Left forelimb (tissue), 1 donor: ENCODE data around the gene CYP46A1.

ENCODE experiments used
- DNase-seq: peaks from one replicate; pipeline ENCODE4 v3.0.0-alpha.2; 2018; ENCODE audit warnings: low spot score

The CYP46A1 gene

DNA sequence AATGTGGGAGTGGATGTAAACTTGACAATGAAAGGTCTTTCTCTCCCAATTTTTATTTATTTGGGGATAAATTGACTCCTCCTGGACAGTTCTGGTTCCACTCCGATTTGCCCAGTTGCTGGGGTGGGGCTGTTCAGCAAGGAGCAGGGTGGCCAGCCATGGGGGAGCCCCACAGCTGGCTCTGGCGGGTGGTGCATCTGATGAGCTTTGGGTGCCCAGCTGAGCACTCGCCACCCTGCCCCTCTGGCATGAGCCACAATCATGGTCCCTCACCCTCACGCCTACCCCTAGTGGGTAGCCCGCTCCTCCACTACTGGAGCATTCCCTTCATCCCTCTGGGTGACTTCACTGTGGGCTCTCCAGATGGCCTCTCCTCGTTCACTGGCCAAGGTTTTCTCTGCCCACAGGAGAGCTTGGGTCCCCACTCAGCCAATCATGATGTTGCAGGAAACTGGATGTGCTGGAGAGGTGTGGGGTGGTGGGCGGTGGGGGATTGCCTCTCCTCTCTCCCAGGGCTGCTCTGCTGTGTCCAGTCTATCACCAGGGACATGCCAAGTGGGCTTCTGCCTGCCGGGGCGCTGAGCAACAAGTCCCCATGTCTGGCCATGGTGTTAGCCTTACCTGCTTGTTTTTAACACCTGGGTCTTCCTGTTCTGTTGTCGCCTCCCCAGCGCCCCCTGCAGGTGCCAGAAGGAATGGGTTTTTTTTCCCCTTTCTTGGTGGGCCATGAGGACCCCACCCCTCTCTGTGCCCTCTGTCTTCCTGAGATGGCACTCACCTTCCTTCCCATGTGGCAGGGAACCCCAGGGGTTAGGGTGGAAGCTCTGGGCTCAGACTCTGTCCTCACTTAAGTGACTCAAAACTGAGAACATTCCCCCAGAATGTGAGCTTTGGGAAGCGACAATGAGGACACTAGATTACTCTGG, 3.4 kb downstream of the CYP46A1 start:
- peak; percentile 31 for DNase-seq

DNA sequence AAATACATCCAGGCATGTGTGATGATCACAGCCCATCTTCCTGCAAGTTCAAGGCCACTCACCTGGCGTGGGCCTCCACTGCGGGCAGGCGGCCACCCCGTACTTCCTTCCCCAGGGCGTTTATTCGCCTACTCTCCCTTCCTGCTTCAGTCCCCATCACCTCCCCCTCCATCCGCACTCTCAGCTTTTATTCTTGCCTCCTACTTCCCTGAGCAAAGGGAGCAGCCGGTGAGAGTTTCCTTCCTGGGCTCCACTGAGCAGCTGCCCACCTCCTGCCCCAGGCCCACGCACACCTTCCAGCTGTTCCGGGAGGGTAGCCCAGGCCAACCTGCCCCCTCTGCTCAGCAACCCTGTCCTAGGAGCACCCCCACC, 4.1 kb downstream of the CYP46A1 start:
- DNase-seq, result peak; percentile 38

DNA sequence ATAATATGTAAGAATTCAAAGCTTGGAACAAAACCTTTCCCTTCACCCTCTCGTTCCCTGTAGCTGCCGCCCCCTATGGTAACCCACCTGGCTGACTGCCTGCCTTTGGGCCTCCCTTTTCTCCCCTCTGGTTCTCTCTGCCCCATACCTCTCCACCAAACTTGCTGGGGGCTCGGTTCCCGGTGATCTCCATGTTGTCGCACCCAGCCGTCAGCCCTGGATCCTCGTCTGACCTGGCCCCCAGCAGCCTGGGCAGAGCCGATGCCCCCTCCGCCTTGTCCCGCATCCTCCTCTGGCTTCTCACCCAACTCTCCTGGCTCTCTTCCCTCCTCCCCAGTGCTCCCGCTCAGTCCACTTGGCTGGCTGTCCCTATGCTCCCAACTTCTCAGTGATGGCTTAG, 4.5 kb downstream of the CYP46A1 start:
- peak; percentile 42 for DNase-seq

DNA sequence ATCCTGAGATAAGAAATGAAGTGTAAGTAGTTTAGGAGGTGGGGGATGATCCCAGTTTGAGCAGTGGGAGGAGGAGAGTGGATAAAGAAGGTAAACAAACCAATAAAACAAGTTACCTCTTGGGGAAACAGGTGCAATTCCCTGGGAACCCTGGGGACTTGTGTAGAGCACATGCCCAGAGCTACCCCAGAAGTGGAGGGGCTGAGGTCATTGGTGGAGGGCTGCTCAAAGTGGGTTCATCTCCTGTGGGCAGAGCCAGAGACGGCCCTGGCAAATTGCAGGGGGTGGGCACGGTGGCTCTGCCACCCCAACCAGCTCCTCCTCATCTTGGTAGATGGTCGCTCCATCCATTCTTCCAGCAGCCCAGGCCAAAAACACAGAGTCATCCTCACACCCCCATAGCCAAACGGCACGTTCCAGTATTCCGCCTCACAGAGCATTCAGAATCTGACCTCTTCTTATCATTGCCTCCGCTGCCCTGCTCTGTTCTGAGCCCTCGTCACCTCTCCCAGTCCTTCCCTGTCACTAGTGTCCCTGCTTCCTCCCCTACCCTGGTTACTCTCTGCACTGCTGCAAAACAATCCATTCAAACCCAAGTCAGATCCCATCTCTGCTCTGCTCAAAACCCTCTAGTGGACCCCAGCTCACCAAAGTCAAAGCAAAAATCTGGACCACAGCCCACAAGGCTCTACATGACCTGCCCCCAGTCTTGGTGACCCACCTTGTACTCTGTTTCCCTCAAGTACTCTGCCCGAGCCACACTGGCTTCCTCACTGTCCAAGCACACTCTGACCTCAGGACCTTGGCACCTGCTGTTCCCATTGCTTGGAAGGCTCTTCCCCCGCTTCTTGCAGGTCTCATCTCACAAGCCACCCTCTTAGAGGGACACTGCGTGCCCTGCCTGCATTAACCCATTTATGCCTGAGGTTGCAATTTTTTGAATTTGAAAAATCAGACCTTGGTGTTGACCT, 5.5 kb downstream of the CYP46A1 start:
- DNase-seq, result no peak

DNA sequence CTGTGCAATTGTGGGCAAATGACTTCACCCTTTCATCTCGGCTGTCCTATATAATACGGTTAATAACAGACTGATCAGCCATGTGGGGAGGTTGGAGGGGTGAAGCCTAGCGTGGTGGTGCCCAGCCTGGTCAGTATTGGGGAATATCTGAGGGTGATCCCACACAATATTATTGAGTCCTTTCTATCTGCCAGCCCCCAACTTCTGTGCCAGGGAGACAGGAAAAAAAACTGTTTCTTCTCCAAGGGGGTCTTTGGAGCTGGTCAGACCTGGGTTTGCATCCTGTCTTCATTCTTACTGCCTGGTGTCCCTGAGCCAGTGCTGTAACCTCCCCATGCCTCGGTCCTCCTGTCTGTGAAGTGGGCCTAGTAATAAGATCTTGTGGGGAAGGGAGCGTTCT, 6.5 kb downstream of the CYP46A1 start:
- DNase-seq, result no peak

DNA sequence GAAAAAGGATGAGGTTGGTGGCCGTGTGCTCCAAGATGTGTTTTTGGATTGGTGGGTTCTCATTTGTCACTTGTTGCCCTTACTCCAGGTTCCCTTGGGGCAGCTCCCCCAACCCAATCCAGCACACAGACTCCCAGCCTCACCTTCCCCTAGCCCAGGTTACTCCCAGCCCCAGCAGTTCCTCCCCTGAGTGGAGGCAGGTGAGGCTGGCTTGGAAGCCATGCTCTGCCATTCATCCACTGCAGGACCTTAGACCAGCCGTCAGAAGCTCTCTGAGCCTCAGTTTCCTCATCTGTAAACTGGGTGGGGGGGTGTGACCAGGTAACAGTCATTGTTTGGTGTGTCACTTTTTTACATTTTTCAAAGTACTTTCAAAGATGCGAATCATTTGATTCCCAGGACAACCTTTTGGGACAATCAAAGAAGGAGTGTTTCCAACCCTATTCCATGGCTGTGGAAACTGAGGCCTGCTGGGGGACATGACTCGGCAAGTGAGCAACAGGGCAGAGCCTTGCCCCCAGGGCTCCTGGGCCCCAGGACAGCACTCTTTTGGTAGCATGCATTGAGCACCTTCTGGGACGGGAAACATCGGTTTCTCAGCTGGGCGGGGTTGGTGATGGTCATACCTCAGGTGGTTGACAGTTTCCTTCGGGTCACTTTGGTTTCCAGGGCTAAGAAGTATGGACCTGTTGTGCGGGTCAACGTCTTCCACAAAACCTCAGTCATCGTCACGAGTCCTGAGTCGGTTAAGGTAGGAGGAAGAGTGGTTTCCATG, 7.2 kb downstream of the CYP46A1 start:
- peak; percentile 37 for DNase-seq

DNA sequence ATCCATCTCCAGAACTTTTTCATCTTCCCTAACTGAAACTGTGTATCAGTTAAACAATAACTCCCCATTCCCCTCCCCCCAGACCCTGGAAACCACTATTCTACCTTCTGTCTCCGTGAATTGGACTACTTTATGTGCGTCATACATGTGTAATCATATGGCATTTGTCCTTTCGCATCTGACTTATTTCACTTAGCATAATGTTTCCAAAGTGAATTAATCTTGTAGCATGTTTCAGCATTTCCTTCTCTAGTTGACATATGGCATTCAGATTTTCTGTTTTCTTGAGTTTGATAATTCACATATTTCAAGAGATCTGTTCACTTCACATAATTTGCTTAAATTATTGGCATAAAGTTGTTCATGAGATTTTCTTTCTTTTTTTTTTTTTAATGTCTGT, 9.8 kb downstream of the CYP46A1 start:
- no peak for DNase-seq

DNA sequence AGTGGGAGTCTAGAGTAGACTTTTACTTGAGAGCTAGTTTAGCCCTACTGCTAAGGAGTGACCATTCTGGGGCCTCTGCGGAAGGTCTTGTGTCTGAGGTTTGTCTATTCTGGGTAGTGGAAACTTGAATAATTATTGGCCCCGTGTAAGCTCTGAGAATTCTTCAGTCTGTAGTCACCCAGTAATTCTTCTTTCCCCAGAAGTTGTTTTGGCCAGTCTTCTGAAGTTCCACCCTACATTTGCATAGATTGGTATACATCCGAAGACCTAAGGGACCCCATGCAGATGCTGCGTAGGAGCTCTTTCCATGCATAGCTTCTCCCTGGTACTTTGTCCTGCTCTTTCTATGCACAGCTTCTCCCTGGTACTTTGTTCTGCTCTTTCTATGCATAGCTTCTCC, 12.8 kb downstream of the CYP46A1 start:
- DNase-seq, result no peak

DNA sequence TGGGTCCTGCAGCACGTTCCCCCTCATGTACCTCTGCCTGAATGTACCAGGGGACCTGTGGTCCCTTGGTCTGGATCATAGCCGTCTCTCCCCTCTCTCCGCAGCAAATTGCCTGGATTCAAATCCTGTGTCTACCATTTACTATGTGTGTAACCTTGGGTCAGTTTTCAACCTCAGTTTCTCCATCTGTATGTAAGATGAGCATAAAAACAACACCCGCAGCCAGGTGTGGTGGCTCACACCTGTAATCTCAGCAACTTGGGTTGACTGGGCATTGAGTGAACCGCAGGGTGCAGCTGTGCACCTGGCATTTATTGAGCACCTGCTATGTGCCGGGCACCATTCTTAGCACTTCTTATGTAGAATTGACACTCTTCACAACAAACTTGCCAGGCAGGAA, 14.1 kb downstream of the CYP46A1 start:
- DNase-seq, result no peak

DNA sequence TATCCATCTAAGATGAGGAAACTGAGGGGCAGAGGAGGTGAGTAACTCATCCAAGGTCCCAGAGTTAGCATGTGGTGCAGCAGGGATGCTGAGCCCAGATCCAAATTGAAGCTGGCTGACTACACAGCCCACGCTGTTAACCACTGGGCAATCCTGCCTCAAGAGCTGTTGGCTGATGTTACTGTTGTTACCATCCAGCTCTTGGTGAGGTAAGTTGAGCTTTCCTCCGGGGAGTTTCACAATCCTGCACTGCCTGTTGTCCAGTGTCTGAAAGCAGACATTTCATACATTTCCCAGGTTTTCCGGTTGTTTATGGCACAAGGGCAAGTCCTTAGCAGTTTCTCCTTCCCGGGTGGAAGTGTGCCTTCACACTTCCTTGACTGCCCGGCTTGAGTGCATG, 14.5 kb downstream of the CYP46A1 start:
- peak; percentile 25 for DNase-seq

DNA sequence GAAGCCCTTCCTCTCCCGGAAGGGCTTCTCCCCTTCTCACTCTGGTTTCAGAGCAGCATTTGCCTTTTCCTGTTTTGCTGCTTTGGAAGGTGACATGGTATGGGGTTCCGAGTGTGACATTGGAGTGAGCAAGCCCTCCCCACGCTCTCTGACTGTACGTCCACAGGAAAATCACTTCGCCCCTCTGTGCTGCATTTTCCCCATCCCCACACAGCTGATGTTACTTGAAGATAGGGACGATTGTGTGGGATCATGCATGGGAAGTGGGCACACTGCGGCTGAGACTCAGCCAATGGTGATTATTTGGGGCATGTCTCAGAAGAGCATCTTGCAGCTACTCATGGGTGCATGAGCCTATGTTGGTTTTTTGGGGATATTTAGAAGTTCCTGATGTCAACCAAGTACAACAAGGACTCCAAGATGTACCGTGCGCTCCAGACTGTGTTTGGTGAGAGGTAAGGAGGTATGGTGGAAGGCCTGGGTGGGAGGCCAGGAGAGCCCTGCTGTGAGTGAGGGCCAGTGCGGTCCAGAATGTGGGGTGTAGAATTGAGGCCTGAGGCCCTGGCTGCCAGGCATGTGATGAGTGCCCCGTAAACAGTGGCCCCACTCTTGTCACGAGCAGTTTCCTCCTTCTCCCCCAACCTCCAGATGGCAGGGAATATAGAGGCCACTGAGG, 15.1 kb downstream of the CYP46A1 start:
- peak; percentile 53 for DNase-seq

DNA sequence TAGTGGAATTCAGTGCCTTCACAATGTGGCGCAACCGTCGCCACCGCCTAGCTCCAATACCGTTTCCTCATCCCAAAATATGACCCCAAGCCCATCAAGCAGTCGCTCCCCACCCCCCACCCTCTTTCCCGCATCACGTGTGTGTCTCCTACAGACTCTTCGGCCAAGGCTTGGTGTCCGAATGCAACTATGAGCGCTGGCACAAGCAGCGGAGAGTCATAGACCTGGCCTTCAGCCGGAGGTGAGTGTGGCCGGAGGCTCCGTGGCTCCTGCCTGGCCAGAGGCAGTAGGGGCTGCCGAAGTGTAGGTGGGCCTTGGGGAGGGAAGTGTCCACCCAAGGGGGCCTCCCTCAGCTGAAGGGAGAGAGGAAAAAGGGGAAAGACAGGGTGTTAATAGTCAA, 15.8 kb downstream of the CYP46A1 start:
- DNase-seq, result no peak

DNA sequence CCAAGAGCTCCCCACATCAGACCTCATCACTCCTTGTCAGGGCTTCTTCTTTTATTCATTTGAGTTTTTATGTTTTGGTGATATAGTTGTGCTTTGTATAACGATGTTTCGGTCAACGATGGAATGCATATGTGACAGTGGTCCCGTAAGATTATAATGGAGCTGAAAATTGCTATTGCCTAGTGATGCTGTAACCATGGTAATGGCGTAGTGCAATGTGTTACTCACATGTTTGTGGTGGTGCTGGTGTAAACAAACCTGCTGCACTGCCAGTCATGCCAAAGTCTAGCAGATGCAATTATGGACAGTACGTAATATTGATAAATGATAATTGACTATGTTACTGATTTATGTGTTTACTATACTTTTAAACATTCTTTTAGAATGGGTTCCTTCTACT, 16.3 kb downstream of the CYP46A1 start:
- no peak for DNase-seq

DNA sequence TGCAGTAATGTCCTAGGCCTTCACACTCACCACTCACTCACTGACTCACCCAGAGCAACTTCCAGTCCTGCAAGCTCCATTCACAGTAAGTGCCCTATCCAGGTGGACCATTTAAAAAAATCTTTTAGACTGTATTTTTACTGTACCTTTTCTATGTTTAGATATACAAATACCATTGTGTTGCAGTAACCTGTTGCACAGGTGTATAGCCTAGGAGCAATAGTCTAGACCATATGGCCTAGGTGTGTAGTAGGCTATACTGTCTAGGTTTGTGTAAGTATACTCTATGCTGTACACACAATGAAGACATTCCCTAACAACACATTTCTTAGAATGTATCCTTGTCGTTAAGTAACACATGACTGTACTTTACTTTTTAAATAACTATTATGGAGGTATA, 17.2 kb downstream of the CYP46A1 start:
- DNase-seq, result no peak

DNA sequence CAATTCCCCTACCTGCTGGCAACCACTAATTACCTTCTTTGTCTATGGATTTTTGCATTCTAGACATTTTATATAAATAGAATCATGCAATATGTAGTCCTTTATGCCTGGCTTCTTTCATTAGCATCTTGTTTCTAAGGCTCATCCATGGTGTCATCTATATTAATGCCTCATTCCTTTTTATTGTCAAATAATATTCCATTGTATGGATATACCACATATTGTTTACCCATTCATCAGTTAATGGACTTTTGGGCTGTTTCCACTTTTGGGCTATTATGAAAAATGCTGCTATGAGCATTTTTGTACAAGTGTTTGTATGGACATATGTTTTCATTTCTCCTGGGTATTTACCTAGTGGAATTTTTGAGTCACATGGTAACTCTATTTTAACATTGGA, 18.0 kb downstream of the CYP46A1 start:
- DNase-seq, result no peak

DNA sequence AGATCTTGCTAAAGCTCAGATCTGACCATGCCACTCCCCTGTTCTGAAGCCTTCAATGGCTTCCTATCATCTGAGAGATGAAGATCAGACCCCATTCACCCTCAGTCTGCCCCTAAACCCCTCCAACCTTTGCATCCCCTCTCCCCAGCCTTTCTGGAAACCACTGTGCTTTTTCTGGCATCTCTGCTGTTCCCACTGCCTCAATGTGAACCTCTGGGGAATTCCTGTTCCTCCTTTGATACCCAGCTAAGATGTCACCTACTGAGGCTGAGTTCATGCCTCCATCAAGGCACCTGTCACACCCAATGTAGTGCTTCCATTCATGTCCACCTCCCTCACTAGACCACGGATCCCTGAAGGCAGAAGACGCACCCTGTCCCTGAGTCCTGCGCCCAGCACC, 19.3 kb downstream of the CYP46A1 start:
- DNase-seq, result no peak

DNA sequence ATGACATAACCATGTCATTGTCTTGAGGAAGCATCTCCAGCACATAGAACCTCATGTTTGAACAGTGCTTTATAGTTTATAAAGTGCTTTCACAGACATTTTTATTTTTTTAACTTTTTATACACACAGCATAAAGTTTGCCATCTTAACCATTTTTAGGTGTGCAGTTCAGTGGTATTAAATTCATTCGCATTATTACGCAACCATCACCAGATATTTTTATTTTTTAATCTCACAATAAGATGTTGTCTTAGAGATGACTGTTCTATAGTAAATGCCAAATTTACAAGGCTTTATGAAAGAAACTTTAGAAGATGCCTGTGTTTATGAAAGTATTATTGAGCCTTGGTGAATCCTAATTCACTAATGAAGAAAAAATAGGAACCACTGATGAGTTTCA, 19.9 kb downstream of the CYP46A1 start:
- no peak for DNase-seq

DNA sequence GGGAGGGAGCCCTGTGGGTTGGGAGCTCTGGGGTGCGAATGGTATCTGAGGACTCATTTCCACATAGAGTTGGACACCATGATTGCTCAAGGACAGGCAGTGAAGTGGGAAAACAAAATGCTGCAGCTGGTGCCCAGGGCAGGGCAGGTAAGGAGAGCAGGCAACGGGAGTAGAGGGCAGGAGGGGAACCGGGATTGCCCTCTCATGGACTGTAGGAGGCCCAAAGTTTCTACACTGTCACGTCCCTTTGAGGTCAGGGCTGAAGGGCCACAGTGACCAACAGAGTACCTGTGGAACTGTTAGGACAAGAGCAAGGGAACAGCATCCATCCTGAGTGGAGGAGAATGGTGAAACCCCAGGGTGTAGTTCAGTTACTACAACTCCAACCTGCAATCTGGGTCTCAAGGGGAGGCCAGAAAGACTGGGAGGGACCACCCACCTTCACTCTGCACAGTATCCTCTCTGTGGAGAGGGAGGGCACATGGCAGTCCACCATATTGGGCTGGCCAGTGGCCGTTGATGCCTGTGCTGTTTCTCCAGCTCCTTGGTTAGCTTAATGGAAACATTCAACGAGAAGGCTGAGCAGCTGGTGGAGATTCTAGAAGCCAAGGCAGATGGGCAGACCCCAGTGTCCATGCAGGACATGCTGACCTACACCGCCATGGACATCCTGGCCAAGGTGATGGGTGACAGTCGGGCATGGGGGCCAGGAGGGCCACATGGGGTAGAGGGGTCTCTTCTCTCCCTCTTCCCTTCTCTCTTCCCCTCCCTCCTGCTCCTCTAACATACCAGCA, 22.2 kb downstream of the CYP46A1 start:
- DNase-seq, result peak; percentile 52

DNA sequence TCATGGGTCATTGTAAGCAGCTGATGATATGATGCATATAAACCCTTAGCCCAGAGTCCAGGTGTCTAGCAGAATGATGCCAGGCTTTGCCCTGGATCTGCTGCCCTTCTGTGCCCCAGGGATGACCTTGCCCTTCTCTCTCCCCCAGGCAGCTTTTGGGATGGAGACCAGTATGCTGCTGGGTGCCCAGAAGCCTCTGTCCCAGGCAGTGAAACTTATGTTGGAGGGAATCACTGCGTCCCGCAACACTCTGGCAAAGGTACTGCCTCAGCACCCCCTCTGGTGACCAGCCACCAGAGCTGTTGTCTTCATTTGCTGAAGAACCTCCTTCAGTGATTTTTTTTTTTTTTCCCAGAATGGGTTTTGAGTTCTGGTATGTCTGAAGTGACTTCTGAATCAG, 23.3 kb downstream of the CYP46A1 start:
- DNase-seq, result no peak

DNA sequence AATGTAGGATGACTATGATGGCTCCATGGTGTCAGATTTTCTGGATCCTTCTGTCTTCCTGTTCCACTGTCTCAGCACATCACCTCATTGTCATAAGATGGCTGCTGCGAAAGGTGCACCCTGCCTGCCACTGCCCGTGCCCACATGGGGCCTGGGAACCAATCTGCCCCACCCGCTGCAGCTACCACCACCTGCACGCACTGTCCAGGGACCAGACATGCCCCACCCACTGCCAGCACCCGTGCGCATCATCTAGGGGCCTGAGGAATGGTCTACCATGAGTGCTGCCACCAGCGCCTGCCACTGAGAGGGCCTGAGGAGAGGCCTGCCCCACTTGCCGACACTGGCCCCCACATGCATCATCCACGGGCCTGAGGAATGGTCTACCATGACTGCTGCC, 23.8 kb downstream of the CYP46A1 start:
- peak; percentile 57 for DNase-seq

DNA sequence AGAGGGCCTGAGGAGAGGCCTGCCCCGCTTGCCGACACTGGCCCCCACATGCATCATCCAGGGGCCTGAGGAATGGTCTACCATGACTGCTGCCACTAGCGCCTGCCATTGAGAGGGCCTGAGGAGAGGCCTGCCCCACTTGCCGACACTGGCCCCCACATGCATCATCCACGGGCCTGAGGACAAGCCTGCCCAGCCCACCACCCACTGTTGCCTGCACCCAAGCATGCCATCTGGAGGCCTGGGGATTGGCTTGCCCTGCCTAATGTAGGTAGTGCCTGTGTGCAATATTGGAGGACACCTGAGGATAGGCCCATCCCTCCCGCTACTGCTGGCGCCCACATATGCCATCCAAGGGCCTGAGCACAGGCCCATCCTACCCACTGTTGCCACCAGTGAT, 24.4 kb downstream of the CYP46A1 start:
- DNase-seq, result peak; percentile 50
